HepG2 (cell line): ENCODE results near the gene ENAH. TPM values are rescaled to one million over a fixed set of nuclear protein-coding genes. Genes with fewer than 3 reads are reported as not detected.

Source experiments
- ATF7 ChIP-seq, 2 experiments: fragments of 450-650 bp in 1 of 2; sonication (generic) in 1 of 2; formaldehyde crosslinking in 1 of 2; IDR thresholded peaks; 2 replicates each; pipeline versions ENCODE4 v1.4.0 to v1.6.1; 2016 to 2020; ENCODE audit warnings: antibody characterized with exemption in 1 of 2, mild to moderate bottlenecking in 1 of 2, missing genetic modification reagents in 1 of 2
- BRD4 ChIP-seq: sonication (generic); formaldehyde crosslinking; IDR thresholded peaks from 2 replicates; pipeline ENCODE4 v1.4.0; 2020; ENCODE audit warnings: missing genetic modification reagents
- CAMTA2 ChIP-seq: sonication (generic); formaldehyde crosslinking; IDR thresholded peaks from 2 replicates; pipeline ENCODE4 v1.4.0; 2020; ENCODE audit warnings: mild to moderate bottlenecking, missing genetic modification reagents, borderline replicate concordance
- EP300 ChIP-seq, 3 experiments: sonication (generic) in 1 of 3; formaldehyde crosslinking in 1 of 3; IDR thresholded peaks; 2 replicates each; pipeline versions ENCODE4 v1.5.1 to v1.6.1; 2011 to 2020; ENCODE audit warnings: low read depth in 2 of 3, low read length in 2 of 3, borderline replicate concordance in 1 of 3, improper control_type of control experiment in 1 of 3, mild to moderate bottlenecking in 1 of 3, missing genetic modification reagents in 1 of 3, moderate library complexity in 1 of 3
- HMGXB3 ChIP-seq: sonication (generic); formaldehyde crosslinking; IDR thresholded peaks from 2 replicates; pipeline ENCODE4 v1.4.0; 2020; ENCODE audit warnings: missing genetic modification reagents, borderline replicate concordance
- HNRNPH1 ChIP-seq: fragments of 200-400 bp; formaldehyde crosslinking; optimal IDR thresholded peaks from 2 replicates; pipeline ENCODE3; 2017; ENCODE audit warnings: mild to moderate bottlenecking, low read depth, low read length
- MBD4 ChIP-seq: IDR thresholded peaks from 2 replicates; pipeline ENCODE4 v1.6.1; 2012; ENCODE audit warnings: low read length, inconsistent platforms, borderline replicate concordance
- MTF1 ChIP-seq: sonication (generic); formaldehyde crosslinking; IDR thresholded peaks from 2 replicates; pipeline ENCODE4 v1.5.0; 2020; ENCODE audit warnings: missing genetic modification reagents
- PHF8 ChIP-seq: sonication (generic); formaldehyde crosslinking; IDR thresholded peaks from 2 replicates; pipeline ENCODE4 v1.5.0; 2020; ENCODE audit warnings: missing genetic modification reagents
- SAP130 ChIP-seq: IDR thresholded peaks from 2 replicates; pipeline ENCODE4 v1.6.1; 2016; ENCODE audit warnings: low read depth
- SOX5 ChIP-seq: IDR thresholded peaks from 2 replicates; pipeline ENCODE4 v1.6.1; 2016; ENCODE audit warnings: borderline replicate concordance
- SOX6 ChIP-seq, 2 experiments: fragments of 450-650 bp in 1 of 2; sonication (generic) in 1 of 2; formaldehyde crosslinking in 1 of 2; IDR thresholded peaks; 2 replicates each; pipeline versions ENCODE4 v1.4.0 to v1.6.1; 2017 to 2020; ENCODE audit warnings: antibody characterized with exemption in 1 of 2, mild to moderate bottlenecking in 1 of 2, missing genetic modification reagents in 1 of 2
- ZNF225 ChIP-seq: sonication (generic); formaldehyde crosslinking; IDR thresholded peaks from 2 replicates; pipeline ENCODE4 v1.4.0; 2020; ENCODE audit warnings: mild to moderate bottlenecking, missing genetic modification reagents
- ZNF253 ChIP-seq: sonication (generic); formaldehyde crosslinking; IDR thresholded peaks from 2 replicates; pipeline ENCODE4 v1.8.0; 2022; ENCODE audit warnings: mild to moderate bottlenecking, missing genetic modification reagents, borderline replicate concordance
- ZNF577 ChIP-seq: sonication (generic); formaldehyde crosslinking; IDR thresholded peaks from 2 replicates; pipeline ENCODE4 v1.4.0; 2020; ENCODE audit warnings: mild to moderate bottlenecking, low read depth, missing genetic modification reagents, borderline replicate concordance
- ZNF614 ChIP-seq: IDR thresholded peaks from 2 replicates; pipeline ENCODE4 v1.6.1; 2018; ENCODE audit warnings: missing biosample characterization, missing genetic modification reagents, inconsistent platforms, borderline replicate concordance
- ZNF773 ChIP-seq: sonication (generic); formaldehyde crosslinking; IDR thresholded peaks from 2 replicates; pipeline ENCODE4 v1.4.0; 2020; ENCODE audit warnings: missing genetic modification reagents, borderline replicate concordance
- ZNF816 ChIP-seq: sonication (generic); formaldehyde crosslinking; IDR thresholded peaks from 2 replicates; pipeline ENCODE4 v1.8.0; 2022; ENCODE audit warnings: missing genetic modification reagents, mild to moderate bottlenecking, borderline replicate concordance
- ZXDC ChIP-seq: sonication (generic); formaldehyde crosslinking; IDR thresholded peaks from 2 replicates; pipeline ENCODE4 v1.5.0; 2020; ENCODE audit warnings: mild to moderate bottlenecking, missing genetic modification reagents
- polyA plus RNA-seq, 8 experiments: library from polyadenylated mRNA; depleted of rRNA in 3 of 8; stranded (reverse) in 7 of 8; unstranded in 1 of 8; fragments of >200 nt; fragmentation: Illumina TruSeq in 4 of 8; extraction: Trizol in 4 of 8; gene quantifications; 2 replicates each; pipeline versions ENCODE4 v1.2.1 to v1.2.3, GENCODE V29; 2011 to 2016; ENCODE audit warnings: low read depth in 4 of 8, missing spikeins in 1 of 8, mixed read lengths in 1 of 8; ENCODE audit not compliant: insufficient read depth in 1 of 8
- total RNA-seq, 5 experiments: library from RNA; depleted of rRNA; stranded (reverse); fragments of >200 nt; fragmentation: Illumina TruSeq; extraction: Trizol; gene quantifications; 2 replicates each; pipeline ENCODE4 v1.2.3, GENCODE V29; 2016; ENCODE audit warnings: low read depth in 1 of 5
- TF ChIP-seq, protein P1 (sequence below): sonication (generic); formaldehyde crosslinking; IDR thresholded peaks from 2 replicates; pipeline ENCODE4 v1.5.0; 2020; ENCODE audit warnings: missing genetic modification reagents, mild to moderate bottlenecking, borderline replicate concordance

ENAH gene
- total and polyA plus RNA-seq, 2 of the 13 experiments (the other 11 are each of a cell fraction or from before 2014, with no cell fraction given) = 22.1 to 58.3 TPM

DNA sequence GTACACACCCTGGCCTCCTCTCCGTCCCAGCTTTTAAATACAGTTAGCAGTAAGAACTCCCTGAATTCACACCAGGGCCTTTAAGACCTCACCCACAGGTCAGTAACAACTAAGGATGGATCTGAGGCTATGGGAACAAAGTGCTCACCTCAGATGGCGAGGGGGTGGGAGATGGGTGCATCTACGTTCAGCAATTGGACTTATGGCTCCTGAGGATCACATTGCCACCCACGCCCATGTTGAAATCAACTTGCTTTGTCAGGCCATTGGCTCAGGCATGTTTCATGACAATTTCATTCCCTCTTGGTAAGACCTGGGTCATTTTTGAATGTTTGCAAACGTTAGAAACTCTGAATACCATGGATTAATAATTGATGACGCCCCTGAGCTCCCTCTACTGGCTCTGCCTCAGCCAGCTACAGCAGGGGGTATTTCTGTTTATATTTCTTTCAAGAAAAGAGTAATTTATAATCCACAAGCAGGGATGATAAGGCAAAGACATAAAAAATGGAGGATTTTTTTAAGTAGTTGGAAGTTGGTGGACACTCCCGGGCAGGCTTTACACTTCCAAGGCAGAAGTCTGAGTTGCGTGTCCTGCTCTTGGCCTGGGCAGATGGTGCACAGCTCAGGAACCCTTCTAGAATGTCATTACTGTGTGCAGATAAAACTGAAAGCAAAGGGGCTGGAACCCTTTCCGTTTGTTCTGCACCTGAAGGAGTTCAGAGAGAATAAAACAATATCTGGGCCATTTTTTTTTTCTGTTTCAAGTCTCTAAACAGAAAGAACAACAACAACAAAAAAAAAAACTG is 211.4 kb downstream of the ENAH start (continued):
- no peak for TF ChIP-seq SOX6 (IDR thresholded peaks at IDR 0.05)
- TF ChIP-seq SOX6 (CRISPR knock-in tag; IDR thresholded peaks at IDR 0.05) = peak; percentile 54; the same call in 1 of the 2 replicates
- no peak for TF ChIP-seq HMGXB3 (CRISPR knock-in tag)
- TF ChIP-seq HNRNPH1 = no peak
- TF ChIP-seq ZXDC (CRISPR knock-in tag) = no peak
- peak in 1 of 2 experiments; percentile 31; a peak in 1 of 4 replicates for TF ChIP-seq EP300 (IDR thresholded peaks at IDR 0.05; ENCODE audit: low read depth in 2 of 2, low read length in 2 of 2)
- peak; percentile 28; the same call in 1 of the 2 replicates for TF ChIP-seq EP300 (CRISPR knock-in tag; IDR thresholded peaks at IDR 0.05; ENCODE audit: borderline replicate concordance)
- TF ChIP-seq CAMTA2 (CRISPR knock-in tag) = no peak
- no peak for TF ChIP-seq MTF1 (CRISPR knock-in tag)
- peak; percentile 34 for TF ChIP-seq SAP130 (CRISPR knock-in tag)
- TF ChIP-seq ZNF253 (CRISPR knock-in tag) = no peak
- TF ChIP-seq ZNF225 (CRISPR knock-in tag) = no peak
- no peak for TF ChIP-seq ZNF577
- no peak for TF ChIP-seq ZNF816
- TF ChIP-seq PHF8 (CRISPR knock-in tag) = no peak
- TF ChIP-seq, protein P1, sequence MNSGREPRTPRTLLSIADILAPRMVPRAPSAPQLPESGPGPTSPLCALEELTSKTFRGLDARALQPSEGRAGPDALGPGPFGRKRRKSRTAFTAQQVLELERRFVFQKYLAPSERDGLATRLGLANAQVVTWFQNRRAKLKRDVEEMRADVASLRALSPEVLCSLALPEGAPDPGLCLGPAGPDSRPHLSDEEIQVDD (CRISPR knock-in tag) = no peak
- TF ChIP-seq SOX5 (CRISPR knock-in tag) = no peak
- TF ChIP-seq ZNF773 (CRISPR knock-in tag) = no peak
- no peak for TF ChIP-seq ATF7 (IDR thresholded peaks at IDR 0.05)
- no peak for TF ChIP-seq ATF7 (CRISPR knock-in tag; IDR thresholded peaks at IDR 0.05)
- TF ChIP-seq MBD4 = no peak
- no peak for TF ChIP-seq ZNF614 (CRISPR knock-in tag)
- no peak for TF ChIP-seq BRD4 (CRISPR knock-in tag)
